Stimulated activated naive CD8-positive, alpha-beta T cell treated with anti-CD3 and anti-CD28 coated beads, Interleukin-15, Interleukin-2, amounts not matched to agents 100 ng/mL and 50 ng/mL, for 24 hours (primary cell): ENCODE measurements around the gene HAGHL.
"Not testable (repeated sequence)": the region's sequence is repeated elsewhere in the genome, so short reads cannot be mapped to it uniquely, and the experiment has no call there.

ENCODE experiments used
- H3K27ac Mint-ChIP-seq: one replicate; pipeline ENCODE4 v1.8.0; 2021; ENCODE audit warnings: mild to moderate bottlenecking, mixed read lengths
- H3K27me3 Mint-ChIP-seq: one replicate; pipeline ENCODE4 v1.8.0; 2021; ENCODE audit warnings: mixed read lengths
- H3K36me3 Mint-ChIP-seq: one replicate; pipeline ENCODE4 v1.8.0; 2021; ENCODE audit warnings: low read depth, mixed read lengths
- H3K4me1 Mint-ChIP-seq: one replicate; pipeline ENCODE4 v1.8.0; 2021; ENCODE audit warnings: low read depth, mixed read lengths
- H3K4me3 Mint-ChIP-seq: one replicate; pipeline ENCODE4 v1.8.0; 2021; ENCODE audit warnings: mild to moderate bottlenecking, mixed read lengths
- H3K9me3 Mint-ChIP-seq: one replicate; pipeline ENCODE4 v1.8.0; 2021; ENCODE audit warnings: mixed read lengths

The HAGHL gene

GRCh38 chr16:741986-742629 is 15.2 kb downstream of the HAGHL start:
- H3K4me3 Mint-ChIP-seq: peak overlapping the region; percentile 80
- H3K9me3 Mint-ChIP-seq: no peaks in the 10 kb centered on the region
- H3K27me3 Mint-ChIP-seq: no peaks in the 10 kb centered on the region
- no peak overlapping the region for H3K27ac Mint-ChIP-seq
- peaks cover 16% of the 10 kb centered on the region for H3K4me1 Mint-ChIP-seq
- peaks cover 7% of the 10 kb centered on the region for H3K36me3 Mint-ChIP-seq

- peaks cover 12% of the 10 kb centered on the region for H3K4me1 Mint-ChIP-seq
- H3K27me3 Mint-ChIP-seq, H3K4me3 Mint-ChIP-seq, H3K9me3 Mint-ChIP-seq, H3K36me3 Mint-ChIP-seq, H3K27ac Mint-ChIP-seq: not testable (repeated sequence)
Measured at GRCh38 chr16:742894-743293, 16.0 kb downstream of the HAGHL start.

- peaks cover 10% of the 10 kb centered on the region for H3K4me1 Mint-ChIP-seq
- H3K27ac Mint-ChIP-seq: no peak overlapping the region
- H3K9me3 Mint-ChIP-seq: no peaks in the 10 kb centered on the region
- H3K36me3 Mint-ChIP-seq: no peaks in the 10 kb centered on the region
- H3K4me3 Mint-ChIP-seq: no peak overlapping the region
- H3K27me3 Mint-ChIP-seq: no peaks in the 10 kb centered on the region
Measured at GRCh38 chr16:743794-744500, 17.0 kb downstream of the HAGHL start.

GRCh38 chr16:745739-746138 is 18.8 kb downstream of the HAGHL start:
- H3K4me1 Mint-ChIP-seq: no peaks in the 10 kb centered on the region
- no peak overlapping the region for H3K27ac Mint-ChIP-seq
- H3K27me3 Mint-ChIP-seq: no peaks in the 10 kb centered on the region
- H3K4me3 Mint-ChIP-seq: no peak overlapping the region
- no peaks in the 10 kb centered on the region for H3K9me3 Mint-ChIP-seq
- H3K36me3 Mint-ChIP-seq: no peaks in the 10 kb centered on the region

- Mint-ChIP-seq H3K9me3 (no peaks in the 10 kb centered on the region), H3K4me3 (no peak overlapping the region), H3K27ac (no peak overlapping the region), H3K36me3 (no peaks in the 10 kb centered on the region), H3K4me1 (no peaks in the 10 kb centered on the region), H3K27me3 (no peaks in the 10 kb centered on the region)
Measured at GRCh38 chr16:746637-747036, 19.7 kb downstream of the HAGHL start.

GRCh38 chr16:747978-748746 is 21.3 kb downstream of the HAGHL start:
- Mint-ChIP-seq H3K9me3 (no peaks in the 10 kb centered on the region), H3K27ac (no peak overlapping the region), H3K4me1 (no peaks in the 10 kb centered on the region), H3K4me3 (no peak overlapping the region), H3K27me3 (no peaks in the 10 kb centered on the region), H3K36me3 (no peaks in the 10 kb centered on the region)

- no peak overlapping the region for H3K27ac Mint-ChIP-seq
- no peaks in the 10 kb centered on the region for H3K9me3 Mint-ChIP-seq
- H3K4me3 Mint-ChIP-seq: no peak overlapping the region
- H3K27me3 Mint-ChIP-seq: no peaks in the 10 kb centered on the region
- H3K36me3 Mint-ChIP-seq: no peaks in the 10 kb centered on the region
- H3K4me1 Mint-ChIP-seq: no peaks in the 10 kb centered on the region
Measured at GRCh38 chr16:749010-749409, 22.1 kb downstream of the HAGHL start.

- no peaks in the 10 kb centered on the region for H3K27me3 Mint-ChIP-seq
- no peaks in the 10 kb centered on the region for H3K36me3 Mint-ChIP-seq
Measured at GRCh38 chr16:750485-750884, 23.6 kb downstream of the HAGHL start.

GRCh38 chr16:751152-752006 is 24.5 kb downstream of the HAGHL start:
- H3K27me3 Mint-ChIP-seq: no peaks in the 10 kb centered on the region
- no peaks in the 10 kb centered on the region for H3K9me3 Mint-ChIP-seq
- no peaks in the 10 kb centered on the region for H3K36me3 Mint-ChIP-seq
- no peak overlapping the region for H3K27ac Mint-ChIP-seq
- no peaks in the 10 kb centered on the region for H3K4me1 Mint-ChIP-seq
- no peak overlapping the region for H3K4me3 Mint-ChIP-seq

More at GRCh38 chr16:750485-750884, 23.6 kb downstream of the HAGHL start:
- H3K27ac Mint-ChIP-seq: no peak overlapping the region
- H3K4me1 Mint-ChIP-seq: no peaks in the 10 kb centered on the region
- no peak overlapping the region for H3K4me3 Mint-ChIP-seq
- H3K9me3 Mint-ChIP-seq: no peaks in the 10 kb centered on the region

- H3K9me3 Mint-ChIP-seq: no peaks in the 10 kb centered on the region
- H3K36me3 Mint-ChIP-seq: no peaks in the 10 kb centered on the region
- H3K27ac Mint-ChIP-seq: no peak overlapping the region
- H3K27me3 Mint-ChIP-seq: no peaks in the 10 kb centered on the region
- H3K4me1 Mint-ChIP-seq: no peaks in the 10 kb centered on the region
- H3K4me3 Mint-ChIP-seq: no peak overlapping the region
Measured at GRCh38 chr16:752007-752312, 25.1 kb downstream of the HAGHL start.

- H3K36me3 Mint-ChIP-seq, H3K27me3 Mint-ChIP-seq, H3K9me3 Mint-ChIP-seq, H3K4me1 Mint-ChIP-seq, H3K4me3 Mint-ChIP-seq, H3K27ac Mint-ChIP-seq: not testable (repeated sequence)
Measured at GRCh38 chr16:754121-754607, 27.3 kb downstream of the HAGHL start.

- Mint-ChIP-seq H3K36me3 (no peaks in the 10 kb centered on the region), H3K4me1 (no peaks in the 10 kb centered on the region), H3K9me3 (no peaks in the 10 kb centered on the region), H3K27ac (no peak overlapping the region), H3K27me3 (peaks cover 5% of the 10 kb centered on the region), H3K4me3 (no peak overlapping the region)
Measured at GRCh38 chr16:754656-755055, 27.8 kb downstream of the HAGHL start.

- H3K27me3 Mint-ChIP-seq: peaks cover 5% of the 10 kb centered on the region
- no peaks in the 10 kb centered on the region for H3K9me3 Mint-ChIP-seq
- no peak overlapping the region for H3K27ac Mint-ChIP-seq
- no peaks in the 10 kb centered on the region for H3K36me3 Mint-ChIP-seq
- H3K4me3 Mint-ChIP-seq: no peak overlapping the region
- no peaks in the 10 kb centered on the region for H3K4me1 Mint-ChIP-seq
Measured at GRCh38 chr16:756428-756827, 29.5 kb downstream of the HAGHL start.

GRCh38 chr16:759110-759910 is 32.4 kb downstream of the HAGHL start:
- H3K9me3 Mint-ChIP-seq: no peaks in the 10 kb centered on the region
- no peak overlapping the region for H3K27ac Mint-ChIP-seq
- H3K27me3 Mint-ChIP-seq: peaks cover 5% of the 10 kb centered on the region

More at GRCh38 chr16:759110-759910, 32.4 kb downstream of the HAGHL start:
- Mint-ChIP-seq H3K4me3 (no peak overlapping the region), H3K36me3 (no peaks in the 10 kb centered on the region), H3K4me1 (no peaks in the 10 kb centered on the region)
